ENCODE measurements around the gene MYO3A.

DNA sequence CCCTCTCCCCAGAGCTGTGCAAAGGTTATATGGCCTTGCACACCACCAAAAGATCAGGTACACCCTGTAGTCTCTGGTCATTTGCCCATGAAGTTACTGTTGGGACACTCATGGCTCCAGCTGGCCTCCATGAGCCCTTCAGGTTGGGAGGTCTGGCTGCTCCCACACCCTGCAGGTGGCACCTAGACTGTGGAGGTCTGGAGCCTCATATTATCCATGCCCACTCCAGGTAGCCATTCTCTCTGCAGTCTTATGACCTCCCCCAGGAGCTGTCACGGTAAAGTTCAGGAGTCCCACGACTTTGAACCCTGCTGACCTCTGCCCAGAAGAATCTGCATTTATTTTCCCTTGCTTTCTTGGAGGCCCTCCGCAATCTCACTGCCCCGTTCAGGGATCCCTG is 243.3 kb downstream of the MYO3A start:
- TF ChIP-seq YY1 (IDR thresholded peaks at IDR 0.05; ENCODE audit: insufficient read depth, insufficient read length) (no peak), ZNF274 (IDR thresholded peaks at IDR 0.05; ENCODE audit: low read depth, low read length) (no peak), SUZ12 (IDR thresholded peaks at IDR 0.05; ENCODE audit: extremely low read depth, insufficient read depth, insufficient read length) (no peak)

Data from NT2/D1 (cell line).